DMS53 treated with DMSO at 0.1 percent for 48 hours (cell line): ENCODE measurements around the gene RCAN2.

ENCODE experiments used
- DNase-seq: peaks from one replicate; lab custom pipeline; 2025; ENCODE audit not compliant: unreplicated experiment; lab: John Stamatoyannopoulos, UW

The RCAN2 gene

DNA sequence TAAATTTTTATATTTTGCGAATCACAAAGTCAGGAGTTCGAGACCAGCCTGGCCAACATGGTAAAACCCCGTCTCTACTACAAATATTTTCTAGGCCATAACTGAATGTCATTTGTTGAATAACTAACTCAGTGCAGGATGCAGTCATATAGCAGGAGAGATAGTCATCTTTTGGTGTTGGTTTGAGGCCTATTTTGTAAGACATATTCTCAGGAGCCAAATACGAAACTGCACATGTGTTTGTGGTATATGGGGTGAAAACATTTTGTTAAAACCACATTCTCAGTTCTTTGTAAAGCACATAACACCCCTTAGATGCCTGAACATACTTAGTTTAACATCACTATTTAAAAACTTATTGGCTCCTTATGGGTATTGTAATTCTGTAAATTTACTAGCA, 315.8 kb downstream of the RCAN2 start:
- no peak for DNase-seq

GRCh38 chr6:46174904-46175303, 316.3 kb downstream of the RCAN2 start:
- DNase-seq = no peak

- DNase-seq = no peak
Observed at GRCh38 chr6:46172176-46172575, 319.1 kb downstream of the RCAN2 start.
